HFF-Myc (cell line): ENCODE measurements around the gene TMEM61.

Source experiments
- DNase-seq: peaks from one replicate; pipeline ENCODE4 v3.0.0-alpha.2; 2011; ENCODE audit warnings: low read depth; ENCODE audit errors: extremely low read depth
- H3K4me3 ChIP-seq: replicated peaks from 2 replicates; pipeline ENCODE4 v1.5.1; 2011; ENCODE audit warnings: low read depth, mild to moderate bottlenecking, control low read depth, low read length
- CTCF ChIP-seq: IDR thresholded peaks from 2 replicates; pipeline ENCODE4 v1.5.1; 2012; ENCODE audit warnings: mild to moderate bottlenecking, low read depth, low read length, control low read depth; ENCODE audit errors: missing control alignments

Gene TMEM61

GRCh38 chr1:54977533-54978297, 2.7 kb upstream of the TMEM61 start:
- DNase-seq = no peak
- H3K4me3 ChIP-seq = no peak overlapping the region
- TF ChIP-seq CTCF = no peak

GRCh38 chr1:54978528-54979326, 1.7 kb upstream of the TMEM61 start:
- no peak overlapping the region for H3K4me3 ChIP-seq
- DNase-seq = no peak
- TF ChIP-seq CTCF = no peak

- no peak for DNase-seq
- H3K4me3 ChIP-seq = no peak overlapping the region
- no peak for TF ChIP-seq CTCF
Measured at GRCh38 chr1:54979327-54979891, 1.0 kb upstream of the TMEM61 start.

GRCh38 chr1:54980046-54980527, 341 bp upstream of the TMEM61 start:
- DNase-seq = no peak
- H3K4me3 ChIP-seq = peak overlapping the region; percentile 24
- no peak for TF ChIP-seq CTCF

DNA sequence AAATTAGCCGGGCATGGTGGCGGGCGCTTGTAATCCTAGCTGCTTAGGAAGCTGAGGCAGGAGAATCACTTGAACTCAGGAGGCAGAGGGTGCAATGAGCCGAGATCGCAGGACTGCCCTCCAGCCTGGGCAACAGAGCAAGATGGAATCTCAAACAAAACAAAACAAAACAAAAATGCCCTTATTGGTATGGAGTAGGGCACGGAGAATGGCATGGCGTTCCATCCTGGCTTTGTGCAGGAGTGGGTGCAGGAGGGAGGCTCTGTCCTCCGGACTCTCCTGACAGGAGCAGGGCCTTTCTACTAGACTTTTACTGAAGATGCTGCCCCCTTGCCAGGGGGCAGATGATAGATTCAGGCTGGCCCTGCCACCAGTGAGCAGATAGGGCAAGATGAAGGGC, 1.0 kb downstream of the TMEM61 start:
- DNase-seq = no peak
- H3K4me3 ChIP-seq = no peak overlapping the region
- no peak for TF ChIP-seq CTCF

DNA sequence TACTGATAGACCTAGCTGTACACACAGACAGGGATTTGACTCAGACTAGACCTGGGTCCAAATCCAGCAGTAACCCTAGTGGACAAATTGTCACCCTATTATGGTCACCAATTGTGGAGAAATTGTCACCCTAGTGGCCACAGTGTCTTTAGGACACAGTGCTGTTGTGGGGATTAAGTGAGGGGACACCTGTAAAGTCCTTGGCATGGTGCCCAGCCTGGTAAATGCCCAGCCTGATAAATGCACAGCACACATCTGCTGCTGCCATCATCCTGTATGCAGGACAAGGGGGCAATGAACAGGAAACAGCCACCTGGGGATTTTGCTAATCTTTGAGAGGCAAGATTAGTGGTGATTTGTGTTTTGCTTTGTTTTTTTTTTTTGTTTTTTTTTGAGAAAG, 2.3 kb downstream of the TMEM61 start:
- DNase-seq = no peak
- TF ChIP-seq CTCF = no peak
- H3K4me3 ChIP-seq = no peak overlapping the region
